ENCODE measurements around the gene PNLIPRP3.

Gene PNLIPRP3

DNA sequence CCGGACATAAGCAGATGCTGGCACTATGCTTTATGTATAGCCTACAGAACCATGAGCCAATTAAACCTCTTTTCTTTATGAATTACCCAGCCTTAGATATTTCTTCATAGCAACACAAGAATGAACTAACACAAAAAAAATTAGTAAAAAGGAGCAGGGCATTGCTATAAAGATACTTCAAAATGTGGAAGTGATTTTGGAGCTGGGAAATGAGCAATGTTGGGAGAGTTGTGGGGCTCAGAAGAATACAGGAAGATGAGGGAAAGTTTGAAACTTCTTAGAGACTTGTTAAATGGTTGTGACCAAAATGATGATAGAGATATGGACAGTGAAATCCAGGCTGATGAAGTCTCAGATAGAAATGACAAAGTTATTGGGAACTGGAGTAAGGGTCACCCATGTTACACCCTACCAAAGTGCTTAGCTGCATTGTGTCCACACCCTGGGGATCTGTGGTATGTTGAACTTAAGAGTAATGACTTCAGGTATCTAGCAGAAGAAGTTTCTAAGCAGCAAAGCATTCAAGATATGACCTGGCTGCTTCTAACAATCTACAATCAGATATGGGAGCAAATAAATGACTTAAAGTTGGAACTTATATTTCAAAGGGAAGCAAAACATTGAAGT is 24.2 kb downstream of the PNLIPRP3 start:
- DNase-seq = no peak

DNA sequence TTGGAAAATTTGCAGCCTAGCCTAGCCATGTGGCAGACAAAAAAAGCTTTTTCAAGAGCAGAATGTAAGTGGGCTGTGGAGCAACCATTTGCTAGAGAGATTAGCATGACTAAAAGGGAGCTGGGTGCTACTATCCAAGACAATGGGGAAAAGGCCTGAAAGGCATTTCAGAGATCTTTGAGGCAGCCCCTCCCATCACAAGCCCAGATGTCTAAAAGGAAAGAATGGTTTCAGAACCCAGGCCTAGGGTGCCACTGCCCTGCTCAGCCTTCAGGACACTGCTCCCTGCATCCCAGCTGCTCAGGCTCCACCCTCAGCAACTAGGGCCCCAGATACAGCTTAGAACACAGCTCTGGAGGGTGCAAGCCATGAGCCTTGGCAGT is 24.7 kb downstream of the PNLIPRP3 start:
- DNase-seq = no peak

DNA sequence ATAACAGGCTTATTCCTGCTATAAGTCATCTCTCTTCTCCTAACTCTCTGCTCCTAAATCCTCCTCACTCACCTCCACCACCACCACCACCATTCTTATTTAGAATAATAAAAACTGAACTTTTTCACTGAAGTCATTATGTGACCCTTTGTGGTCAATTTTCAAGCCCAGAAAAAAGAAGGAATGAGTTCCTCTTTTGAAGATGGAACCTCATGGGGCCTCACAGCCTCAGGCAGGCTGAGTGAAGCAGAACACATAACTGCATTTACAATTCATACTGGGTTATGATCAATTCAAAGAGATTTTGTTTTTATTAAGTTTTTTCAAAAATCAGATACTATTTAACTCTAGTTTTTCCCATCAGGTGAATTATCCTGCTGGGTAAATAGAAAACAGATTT is 29.8 kb downstream of the PNLIPRP3 start:
- no peak for DNase-seq

DNA sequence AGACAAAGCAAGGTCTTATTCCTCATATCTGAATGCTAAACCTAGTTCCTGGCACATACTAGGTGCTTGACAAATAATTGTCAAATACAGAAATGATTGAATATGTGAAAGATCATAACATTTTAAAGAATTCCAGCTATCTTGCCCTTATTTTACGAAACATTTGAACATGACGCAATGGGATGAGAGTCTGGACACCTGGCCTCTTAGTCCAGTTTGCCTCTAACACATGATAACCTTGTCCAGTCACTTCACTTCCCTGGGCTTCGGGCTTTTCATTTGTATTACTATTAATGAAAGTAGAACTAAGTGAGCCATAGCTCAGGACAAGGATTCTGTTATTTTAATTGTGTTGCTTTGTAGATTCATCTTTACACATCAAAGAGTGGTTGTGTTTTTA is 32.6 kb downstream of the PNLIPRP3 start:
- DNase-seq = no peak

DNA sequence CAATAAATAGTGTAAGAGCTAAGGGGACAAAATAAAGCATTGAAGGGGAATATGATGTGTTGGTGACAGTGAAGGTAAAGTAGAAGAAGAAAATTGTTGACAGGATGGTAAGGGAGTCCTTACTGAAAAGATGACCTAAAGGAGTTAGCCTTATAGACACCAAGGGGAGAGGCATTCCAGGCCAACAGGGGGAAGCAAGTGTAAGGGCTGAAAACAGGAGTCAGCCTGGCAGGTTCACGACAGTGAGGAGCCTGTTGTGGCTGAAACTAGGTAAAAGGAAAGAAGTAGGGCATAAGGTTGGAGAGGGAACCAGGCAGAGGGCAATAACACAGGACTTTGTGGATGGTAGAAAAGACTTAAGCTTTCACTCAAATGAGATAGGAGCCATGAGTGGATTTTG is 34.0 kb downstream of the PNLIPRP3 start:
- no peak for DNase-seq

DNA sequence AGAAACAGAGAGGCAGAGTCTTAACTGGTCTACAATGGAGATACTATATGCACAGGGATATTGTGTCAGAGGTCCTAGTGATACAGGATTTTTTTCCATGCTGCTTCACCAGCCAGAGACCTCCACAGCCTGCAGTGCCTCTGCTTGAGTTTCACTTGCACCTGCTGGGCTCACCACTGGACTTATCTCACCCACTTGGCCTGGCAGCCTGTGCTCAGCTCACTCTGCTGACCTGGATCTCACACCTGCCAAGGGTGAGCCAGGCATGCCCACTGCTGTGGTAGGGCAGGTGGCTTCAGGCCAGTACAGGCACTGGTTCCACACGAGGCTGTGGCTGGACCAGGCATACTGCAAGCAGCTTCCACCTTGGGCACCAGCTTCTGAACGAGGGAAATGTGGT is 36.6 kb downstream of the PNLIPRP3 start:
- no peak for DNase-seq

DNA sequence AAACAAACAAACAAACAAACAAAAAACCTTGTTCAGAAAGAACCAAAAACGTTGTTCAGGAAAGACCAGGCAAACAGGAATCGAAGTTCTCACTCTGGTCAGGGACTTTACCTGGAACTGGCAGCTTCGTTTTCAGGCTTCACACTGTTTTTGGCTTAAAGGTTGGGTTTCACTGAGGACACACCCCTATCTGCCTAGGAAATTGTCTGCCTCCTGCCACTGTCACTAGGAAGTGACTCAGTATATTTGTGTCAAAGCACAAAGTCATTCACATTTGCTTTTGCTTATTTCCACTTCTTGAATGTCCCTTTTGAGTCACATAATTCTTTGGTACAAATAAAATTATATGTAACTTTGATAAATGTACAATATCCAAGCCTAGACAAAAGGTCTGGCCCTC is 37.9 kb downstream of the PNLIPRP3 start:
- no peak for DNase-seq

DNA sequence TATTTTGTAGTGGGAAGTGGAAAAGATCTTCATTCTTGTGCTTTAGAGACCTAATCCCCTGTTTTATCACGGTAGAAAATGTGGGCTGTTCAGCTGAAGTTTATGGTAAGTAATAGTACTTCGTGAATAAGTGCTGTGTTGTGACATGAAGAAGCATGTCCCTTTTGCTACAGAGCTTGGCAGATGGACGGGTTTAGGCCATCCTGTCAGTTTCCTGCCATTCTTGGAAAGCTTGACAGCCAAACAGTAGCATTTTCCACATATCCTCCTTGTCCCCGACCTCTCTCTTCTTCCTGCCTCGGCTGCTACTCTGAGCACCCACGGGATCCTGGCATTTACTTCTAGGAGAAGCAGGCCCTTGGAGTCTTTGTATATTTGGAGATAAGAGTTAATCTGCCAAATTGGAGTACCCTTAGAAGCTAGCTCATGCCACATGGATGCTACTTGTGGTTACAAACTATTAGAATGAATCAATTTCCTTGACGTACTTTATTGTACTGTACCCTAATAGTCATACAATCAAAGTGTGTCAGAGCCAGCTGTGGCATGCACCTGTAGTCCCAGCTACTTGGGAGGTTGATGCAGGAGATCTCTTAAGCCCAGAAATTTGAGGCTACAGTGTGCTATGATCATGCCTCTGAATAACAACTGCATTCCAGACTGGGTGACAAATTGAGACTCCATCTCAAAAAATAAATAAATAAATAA is 39.2 kb downstream of the PNLIPRP3 start:
- no peak for DNase-seq

DNA sequence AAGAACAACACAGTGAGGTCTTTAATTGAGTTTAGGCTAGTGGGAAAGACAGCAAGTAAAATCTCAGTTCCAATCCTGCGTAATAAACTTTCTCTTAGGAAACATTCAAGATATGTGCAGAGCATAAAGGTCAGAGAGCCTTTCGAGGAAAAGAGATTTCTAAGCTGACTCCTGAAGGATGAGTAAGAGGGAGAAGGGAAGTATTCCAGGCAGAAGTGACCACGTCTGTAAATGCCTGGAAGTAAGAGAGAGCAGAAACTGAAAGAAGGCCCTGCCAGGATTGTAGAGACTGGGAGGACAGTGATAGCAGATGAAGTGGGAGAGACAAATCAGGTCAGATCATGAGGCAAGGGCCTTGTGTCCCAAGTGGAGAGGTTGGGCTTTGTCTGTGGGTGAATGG is 41.8 kb downstream of the PNLIPRP3 start:
- no peak for DNase-seq

DNA sequence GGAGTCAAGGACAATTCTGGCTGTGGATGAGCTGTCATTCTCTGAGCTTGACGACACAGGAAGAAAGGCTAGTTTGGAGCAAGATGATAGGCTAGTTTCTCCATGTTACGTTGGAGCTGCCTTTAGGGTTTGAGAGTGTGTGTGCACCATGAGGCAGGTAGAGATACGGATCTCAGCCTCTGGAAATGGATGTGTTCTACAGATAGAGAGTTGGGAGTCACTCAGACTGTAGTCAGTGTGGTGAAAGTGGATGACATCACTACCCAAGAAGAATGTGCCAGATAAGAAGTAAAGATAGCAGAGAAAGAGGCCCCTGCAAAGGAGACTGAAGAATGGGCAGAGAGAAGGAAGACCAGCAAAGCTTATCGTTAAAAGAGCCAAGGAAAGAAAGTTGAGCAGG is 42.4 kb downstream of the PNLIPRP3 start:
- DNase-seq = no peak

DNA sequence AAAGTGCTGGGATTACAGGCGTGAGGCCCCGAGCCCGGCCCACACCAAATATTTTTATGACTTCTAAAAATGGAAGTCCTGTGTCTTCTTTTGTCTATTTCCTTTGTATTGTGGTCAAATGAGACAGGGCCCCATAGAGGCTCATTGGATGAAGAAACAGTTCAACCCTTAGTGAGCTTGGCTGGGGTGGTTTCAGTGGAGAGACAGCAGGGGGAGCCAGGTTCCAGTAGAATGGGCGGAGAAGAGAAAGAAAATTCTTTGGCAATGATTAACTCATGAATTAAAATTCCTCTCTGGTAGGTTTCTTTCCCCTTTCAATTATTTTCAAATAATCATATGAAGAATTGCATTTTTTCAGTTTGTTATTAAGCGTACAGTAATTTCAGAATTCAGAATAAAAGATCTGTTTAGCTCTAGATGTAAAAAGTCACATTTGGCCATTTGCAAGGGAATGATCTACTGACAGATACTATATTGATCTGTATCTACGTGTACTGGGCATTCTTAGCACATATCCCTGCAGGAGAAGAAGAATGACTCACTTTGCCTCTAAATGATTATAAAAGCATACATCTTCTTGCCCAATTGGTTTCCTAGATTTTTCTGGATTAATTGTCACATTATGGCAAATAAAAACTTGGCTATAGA is 43.2 kb downstream of the PNLIPRP3 start:
- no peak for DNase-seq

DNA sequence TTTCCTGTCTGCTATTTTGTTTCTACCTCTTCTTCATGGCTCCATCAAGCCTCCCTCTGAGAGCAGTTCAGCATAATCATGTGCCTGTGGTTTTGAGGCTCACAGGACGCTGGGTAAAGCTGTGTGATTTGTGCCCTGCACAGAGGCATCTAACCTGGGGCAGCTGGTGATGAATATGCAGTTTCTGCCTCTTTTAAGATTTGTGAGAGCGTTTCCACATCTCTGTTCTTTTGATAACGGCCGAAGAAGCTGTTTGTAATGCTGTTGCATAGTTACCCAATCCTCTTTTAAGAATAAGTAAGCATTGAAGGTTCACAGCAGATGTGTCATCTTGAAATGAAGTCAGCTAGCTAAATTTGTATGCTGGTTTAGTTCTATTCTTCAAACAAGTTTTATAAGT is 45.2 kb downstream of the PNLIPRP3 start:
- DNase-seq = no peak

DNA sequence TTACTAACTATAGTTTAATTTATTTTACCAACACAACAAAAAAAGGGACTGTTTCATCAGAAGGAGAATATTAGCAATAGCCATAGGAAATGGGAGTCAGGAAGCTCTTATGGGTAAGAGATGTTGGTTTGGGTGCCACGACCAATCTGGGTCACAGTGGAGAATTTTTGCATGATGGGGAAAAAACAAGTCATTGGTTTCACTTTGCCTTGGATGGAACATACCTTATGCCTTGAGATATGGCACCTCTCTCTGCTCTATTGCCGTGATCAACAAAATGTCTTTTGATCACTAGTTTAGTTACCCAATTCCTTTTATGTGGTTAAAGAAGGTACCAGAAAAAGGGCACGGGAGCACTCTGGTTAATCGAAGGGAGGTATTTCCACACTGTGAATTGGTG is 48.2 kb downstream of the PNLIPRP3 start:
- no peak for DNase-seq

DNA sequence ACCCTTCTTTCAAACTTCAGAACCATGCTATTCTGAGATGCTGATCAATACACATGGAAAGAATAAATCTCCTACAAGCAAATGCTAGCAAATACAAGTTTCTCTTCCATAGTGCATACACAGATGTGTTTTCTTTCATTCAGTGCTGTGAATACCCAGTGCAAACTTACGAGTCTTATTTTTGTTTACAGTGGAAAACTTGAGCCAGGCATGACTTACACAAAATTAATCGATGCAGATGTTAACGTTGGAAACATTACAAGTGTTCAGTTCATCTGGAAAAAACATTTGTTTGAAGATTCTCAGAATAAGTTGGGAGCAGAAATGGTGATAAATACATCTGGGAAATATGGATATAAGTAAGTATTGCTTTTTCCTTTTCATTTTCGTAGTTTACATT is 48.8 kb downstream of the PNLIPRP3 start:
- DNase-seq = no peak

DNA sequence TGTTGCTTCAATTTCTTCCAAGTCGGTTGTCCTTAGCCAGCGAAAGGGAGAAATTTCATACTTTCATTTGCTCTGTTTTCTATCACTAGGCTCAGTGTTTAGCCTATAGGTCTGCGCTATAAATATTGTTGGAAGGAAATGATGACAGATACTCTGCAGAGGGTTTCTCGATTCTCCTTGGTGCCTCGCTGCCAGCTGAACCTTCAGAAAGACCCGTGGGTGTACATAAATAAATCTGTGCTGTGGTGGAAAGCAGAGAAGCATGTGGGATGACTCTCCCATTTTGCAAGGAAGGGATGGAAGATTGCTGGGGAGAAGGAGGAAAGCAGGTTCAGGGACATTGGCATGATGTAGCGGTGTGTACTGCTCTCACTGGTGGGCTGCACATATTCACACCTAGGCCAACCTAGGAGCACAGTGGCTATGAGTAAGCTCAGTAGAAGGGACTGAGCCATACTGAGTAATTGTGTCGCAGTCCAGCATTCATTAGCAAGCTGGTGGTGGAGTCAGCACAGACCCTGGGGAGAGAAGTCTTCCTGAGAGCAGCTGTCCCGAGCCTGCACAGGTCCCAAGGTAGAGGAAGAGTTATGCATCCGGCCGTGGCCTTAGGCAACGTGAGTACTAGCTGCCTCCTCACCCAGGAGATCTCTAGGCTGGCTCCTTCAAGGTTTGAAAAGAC is 50.5 kb downstream of the PNLIPRP3 start:
- no peak for DNase-seq

DNA sequence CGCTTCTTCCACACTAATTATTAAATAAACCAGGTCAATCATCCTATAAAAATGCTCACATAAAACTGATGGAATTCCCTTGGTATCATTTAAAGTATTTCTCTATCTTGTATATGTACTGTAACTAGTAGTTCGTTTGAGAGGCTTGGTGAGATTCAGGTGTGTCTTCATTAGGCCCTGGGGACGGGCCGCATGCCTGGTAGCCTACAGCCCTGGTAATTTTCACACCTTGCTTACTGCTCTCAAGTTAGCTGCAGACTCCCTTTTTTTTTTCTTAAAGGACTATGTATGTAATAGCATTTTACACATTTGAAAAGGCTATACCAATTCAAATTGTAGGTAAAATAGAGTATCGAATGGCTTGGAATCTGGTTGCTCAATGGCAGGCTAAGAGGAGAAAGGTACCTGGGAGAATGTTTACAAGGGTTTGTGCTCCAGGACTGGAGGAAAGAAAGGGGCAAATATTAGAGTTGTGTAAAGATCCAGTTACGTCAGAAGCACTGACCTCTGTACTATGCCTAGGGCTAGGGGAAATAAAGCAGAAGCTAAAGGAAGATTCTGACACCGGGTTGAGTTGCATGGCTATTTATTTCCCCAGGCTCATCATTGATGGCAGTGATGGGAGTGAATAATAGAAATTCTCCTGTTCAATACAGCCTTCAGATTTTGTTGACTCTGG is 59.3 kb downstream of the PNLIPRP3 start:
- no peak for DNase-seq

DNA sequence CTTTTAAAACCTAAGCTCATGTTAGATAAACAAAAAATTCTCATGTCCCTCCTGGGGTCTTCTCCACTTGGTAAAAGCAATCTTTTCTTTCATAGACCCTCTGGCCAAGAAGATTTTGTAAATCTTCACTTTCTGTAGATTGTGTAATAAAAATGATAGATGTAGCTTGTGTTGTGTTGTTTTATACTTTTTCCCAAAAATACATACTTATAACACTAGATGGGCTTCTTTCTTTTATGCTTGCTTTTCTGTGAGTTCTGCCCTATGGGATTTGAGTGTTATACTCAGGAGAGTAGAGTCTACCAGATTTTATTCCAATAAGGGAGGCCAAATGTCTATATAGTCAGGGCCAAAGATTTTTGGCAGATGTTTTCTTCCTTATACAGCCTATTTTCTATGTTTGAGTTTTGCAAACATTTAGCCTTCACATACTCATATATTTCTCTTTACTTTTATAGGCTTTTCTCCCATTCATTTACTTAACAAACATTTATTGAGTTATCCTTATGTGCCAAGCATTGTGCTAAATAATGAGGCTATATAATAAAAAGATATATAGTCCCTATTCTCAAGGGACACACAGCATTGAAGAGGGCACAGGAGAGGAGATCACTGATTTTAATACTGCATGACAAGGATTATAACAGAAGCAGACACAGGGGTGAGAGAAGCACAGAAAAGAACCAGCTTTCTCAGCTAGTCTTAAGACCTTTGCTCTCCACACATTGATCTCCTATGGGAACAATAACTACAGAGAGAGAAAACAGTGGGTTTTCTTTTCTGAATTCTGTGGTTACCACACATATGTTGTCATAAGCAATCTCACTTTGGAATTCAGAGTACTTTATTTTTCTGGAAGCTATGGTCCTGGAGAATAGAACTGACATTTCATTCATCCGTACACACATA is 60.1 kb downstream of the PNLIPRP3 start:
- DNase-seq = no peak

DNA sequence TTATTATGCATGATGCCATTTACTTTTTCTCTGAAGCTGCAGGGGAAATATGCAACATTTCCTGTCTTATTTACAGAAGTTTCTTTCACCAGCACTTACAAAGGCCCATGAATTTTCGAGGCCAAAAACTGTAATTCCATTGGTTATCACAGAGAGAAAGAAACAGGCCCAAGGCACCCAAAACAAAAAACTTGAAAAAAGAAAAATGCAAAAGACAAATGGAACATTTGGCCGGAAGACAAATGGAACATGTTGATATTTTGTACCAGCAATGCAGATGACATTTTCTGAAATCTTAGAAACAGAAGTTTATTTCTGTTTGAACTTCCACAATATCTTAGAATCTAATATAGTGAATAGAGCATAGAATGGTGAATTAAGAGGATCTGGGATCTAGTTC is 61.8 kb downstream of the PNLIPRP3 start:
- no peak for DNase-seq

DNA sequence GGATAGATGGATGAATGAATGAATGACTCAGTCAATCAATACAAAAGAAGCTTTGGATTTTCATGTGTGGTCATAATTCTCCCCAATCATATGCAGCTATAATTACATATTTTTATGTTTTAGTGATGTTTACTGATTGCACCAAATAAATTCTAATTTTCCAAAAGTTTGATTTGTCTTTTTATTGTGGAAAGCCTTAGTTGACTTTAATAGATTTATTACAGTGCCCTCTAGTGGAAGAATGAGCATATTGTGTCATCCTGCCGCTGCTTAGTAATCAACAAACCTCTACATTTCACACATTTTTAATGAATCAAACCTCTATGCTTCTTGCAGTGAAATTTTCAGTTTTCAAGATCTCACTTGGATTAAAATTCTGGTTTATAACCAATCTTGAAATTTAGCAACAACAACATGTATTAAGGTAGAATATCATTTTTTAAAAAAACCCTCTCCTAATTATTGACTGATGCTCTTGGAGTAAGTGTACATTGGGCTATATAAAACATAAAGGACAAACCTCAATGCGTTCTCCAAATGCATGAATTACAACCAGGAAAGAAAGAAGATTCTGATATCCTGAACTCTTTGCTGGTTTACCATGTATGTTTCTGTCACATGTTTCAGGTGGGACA is 62.5 kb downstream of the PNLIPRP3 start:
- no peak for DNase-seq

DNA sequence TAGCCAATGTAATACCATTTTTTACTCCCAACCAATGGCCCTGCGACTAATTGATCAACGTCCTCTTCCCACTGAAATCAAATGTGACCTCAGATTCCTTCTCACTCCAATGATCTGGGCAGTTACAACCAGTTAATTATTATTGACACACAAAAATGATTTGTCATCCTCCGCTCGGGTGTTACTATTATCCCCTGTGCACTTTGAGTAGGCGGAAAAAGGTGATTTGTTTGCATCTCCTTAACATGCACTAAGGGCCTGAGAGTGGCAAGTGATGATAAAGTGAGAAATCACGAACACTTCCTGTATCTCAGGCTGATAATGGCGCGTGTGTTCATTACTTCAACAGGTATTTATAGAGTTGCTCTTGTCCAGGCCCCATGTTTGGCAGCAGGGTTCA is 77.1 kb downstream of the PNLIPRP3 start:
- no peak for DNase-seq

DNA sequence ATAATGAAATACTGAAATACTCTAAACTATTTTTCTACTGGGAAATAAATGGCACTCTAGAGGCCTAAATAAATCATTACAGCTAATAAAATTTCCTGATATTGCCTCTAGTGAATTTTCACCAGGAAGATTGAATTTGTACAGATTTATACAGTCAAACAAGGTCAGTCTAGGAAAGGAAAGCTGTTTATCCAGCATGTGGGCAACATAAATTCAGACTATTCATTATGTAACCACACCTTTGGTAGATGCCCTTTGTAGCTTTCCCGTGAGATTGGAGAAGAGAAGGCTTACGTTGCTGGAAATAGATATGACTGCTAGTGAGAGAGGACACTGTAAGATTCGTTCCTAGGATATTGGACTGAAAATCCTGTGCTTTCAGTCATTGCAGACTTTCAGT is 82.9 kb downstream of the PNLIPRP3 start:
- DNase-seq = no peak

DNA sequence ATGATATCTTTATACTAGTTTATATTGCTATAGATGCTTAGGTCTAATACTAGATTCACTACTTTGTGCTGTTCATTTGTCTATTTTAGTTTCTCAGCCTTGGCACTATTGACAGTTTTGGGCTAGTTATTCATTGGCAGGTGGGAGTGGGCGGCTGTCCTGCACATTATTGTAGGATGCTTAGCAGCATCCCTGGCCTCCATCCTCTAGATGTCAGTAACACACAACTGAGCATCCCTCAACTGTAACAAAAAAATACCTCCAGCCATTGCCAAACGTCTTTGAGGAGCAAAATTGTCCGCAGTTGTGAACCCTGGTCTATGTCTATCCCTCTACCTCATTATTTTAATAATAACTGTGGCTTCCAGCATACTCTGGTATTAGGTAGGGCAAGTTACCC is 83.7 kb downstream of the PNLIPRP3 start:
- DNase-seq = no peak

Data from activated naive CD4-positive, alpha-beta T cell (primary cell).